D721Med (cell line): ENCODE data around the gene PRR22.

ENCODE experiments used
- DNase-seq: peaks from one replicate; pipeline ENCODE4 v3.0.0; 2011; ENCODE audit warnings: low spot score; ENCODE audit not compliant: insufficient read length
- FAIRE-seq: peaks from 2 replicates; lab custom pipeline; 2011; peaks lifted over from hg19 to GRCh38; lab: Jason Lieb, UNC
- TF ChIP-seq, protein P1 (sequence below): IDR thresholded peaks from 2 replicates; pipeline ENCODE4 v1.5.1; 2012; ENCODE audit warnings: mild to moderate bottlenecking, control low read depth; ENCODE audit not compliant: insufficient read depth; ENCODE audit errors: missing control alignments

PRR22 gene

DNA sequence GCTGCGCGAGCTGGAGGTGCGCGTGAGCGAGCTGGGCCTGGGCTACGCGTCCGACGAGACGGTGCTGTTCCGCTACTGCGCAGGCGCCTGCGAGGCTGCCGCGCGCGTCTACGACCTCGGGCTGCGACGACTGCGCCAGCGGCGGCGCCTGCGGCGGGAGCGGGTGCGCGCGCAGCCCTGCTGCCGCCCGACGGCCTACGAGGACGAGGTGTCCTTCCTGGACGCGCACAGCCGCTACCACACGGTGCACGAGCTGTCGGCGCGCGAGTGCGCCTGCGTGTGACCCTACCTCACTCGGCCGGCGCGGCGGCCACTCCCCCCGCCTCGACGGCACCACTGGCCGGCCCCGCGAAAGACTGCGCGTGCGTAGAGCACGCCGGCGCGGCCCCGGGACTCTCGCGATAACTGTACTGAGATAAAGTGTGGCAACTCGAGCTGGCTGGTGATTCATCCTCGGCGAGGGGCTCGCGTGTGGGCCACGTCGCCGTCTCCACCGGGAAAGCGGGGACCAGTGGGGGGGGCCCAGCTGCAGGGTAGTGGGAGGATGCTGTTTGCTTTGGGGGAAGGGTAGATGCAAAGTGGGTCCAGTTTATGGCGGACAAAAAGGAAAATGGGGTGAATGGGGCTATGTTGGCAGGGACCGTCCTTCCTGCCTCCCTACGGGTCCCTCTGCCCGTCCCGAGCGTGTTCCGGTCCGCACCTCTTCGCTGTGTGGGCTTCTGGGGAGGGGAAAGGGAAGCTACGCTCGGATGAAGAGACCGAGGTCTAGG, 43.5 kb upstream of the PRR22 start:
- FAIRE-seq (no peak), DNase-seq (peak; percentile 95)
- TF ChIP-seq, protein P1, sequence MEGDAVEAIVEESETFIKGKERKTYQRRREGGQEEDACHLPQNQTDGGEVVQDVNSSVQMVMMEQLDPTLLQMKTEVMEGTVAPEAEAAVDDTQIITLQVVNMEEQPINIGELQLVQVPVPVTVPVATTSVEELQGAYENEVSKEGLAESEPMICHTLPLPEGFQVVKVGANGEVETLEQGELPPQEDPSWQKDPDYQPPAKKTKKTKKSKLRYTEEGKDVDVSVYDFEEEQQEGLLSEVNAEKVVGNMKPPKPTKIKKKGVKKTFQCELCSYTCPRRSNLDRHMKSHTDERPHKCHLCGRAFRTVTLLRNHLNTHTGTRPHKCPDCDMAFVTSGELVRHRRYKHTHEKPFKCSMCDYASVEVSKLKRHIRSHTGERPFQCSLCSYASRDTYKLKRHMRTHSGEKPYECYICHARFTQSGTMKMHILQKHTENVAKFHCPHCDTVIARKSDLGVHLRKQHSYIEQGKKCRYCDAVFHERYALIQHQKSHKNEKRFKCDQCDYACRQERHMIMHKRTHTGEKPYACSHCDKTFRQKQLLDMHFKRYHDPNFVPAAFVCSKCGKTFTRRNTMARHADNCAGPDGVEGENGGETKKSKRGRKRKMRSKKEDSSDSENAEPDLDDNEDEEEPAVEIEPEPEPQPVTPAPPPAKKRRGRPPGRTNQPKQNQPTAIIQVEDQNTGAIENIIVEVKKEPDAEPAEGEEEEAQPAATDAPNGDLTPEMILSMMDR = no peak

DNA sequence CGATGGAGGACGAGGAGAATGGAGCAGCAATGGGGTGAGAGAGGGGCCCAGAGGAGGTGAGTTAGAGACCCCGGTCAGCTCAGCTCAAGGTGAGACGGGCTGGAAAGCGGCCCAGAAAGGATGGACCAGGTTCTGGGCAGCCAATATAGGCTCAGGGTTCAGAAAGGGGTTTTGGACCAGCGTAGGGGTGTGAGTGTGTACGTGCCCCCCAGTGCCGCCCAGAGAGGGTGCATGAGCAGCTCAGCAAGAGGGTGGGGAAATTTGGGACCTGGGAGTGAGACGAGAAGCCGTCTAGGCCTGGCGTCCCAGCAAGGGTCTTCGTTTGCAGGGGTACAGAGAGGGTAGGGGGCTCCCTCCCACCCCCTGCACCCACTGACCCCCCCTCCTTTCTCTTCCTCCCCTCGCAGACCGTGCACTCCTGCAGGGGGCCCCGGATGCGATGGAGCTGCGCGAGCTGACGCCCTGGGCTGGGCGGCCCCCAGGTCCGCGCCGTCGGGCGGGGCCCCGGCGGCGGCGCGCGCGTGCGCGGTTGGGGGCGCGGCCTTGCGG, 42.9 kb upstream of the PRR22 start:
- TF ChIP-seq, protein P1 = no peak
- FAIRE-seq = no peak
- no peak for DNase-seq

DNA sequence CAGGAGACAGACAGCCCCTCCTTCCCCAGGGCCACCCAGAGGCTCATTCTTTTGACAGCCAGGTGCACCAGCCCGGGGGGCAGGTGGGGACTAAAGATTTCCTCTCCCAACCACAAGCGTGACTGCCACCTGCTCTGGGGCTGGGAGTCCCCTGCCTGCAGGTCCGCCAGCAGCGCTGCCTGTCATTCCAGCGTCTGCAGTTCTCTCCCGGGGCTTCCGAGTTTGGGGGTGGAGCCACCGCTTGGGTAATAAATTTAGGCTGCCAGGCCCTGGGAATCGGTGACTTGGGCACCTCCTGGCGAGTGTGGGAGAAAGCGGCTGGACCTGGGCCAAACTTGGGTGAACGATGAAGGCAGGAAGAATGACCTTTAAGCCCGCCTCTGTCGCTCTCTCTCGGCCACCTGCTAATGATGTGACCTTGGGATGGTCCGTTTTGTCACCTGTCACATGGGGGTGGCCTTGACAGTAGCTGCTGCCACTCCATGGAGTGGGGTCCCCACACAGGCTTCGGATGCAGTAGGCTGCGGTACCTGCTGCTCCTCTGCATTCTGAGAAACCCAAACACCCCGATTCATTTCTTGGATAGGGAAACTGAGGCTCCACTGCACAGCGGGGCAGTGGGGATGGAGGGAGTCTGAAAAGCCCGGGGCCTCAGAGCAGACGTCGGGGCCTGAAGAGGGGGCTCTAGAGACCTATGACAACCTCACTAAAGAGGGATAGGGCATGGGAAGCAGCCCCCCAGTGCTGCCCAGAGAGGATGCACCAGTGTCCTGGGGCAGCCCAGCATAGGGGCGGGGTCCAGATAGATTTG, 42.2 kb upstream of the PRR22 start:
- TF ChIP-seq, protein P1 = no peak
- DNase-seq (no peak), FAIRE-seq (no peak)

DNA sequence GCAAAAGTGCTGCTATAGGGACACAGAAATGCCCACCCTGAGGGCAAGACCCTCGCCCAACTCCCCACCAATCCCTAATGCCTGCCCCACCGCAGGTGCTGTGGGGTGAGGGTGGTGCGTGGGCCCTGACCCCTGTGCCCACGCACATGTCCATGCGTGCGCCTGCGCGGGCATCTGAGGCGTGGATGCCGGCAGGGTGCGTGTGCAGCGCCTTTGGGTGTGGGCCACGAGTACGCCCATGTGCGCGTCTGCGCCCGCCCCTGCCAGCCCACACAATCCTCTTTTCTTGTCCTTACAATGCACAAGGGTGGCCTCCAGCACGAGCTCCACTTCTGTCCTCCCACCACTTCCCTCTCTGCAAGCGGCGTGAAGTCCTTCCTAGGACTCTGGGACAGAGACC, 40.6 kb upstream of the PRR22 start:
- FAIRE-seq = no peak
- TF ChIP-seq, protein P1 = no peak
- DNase-seq = no peak

DNA sequence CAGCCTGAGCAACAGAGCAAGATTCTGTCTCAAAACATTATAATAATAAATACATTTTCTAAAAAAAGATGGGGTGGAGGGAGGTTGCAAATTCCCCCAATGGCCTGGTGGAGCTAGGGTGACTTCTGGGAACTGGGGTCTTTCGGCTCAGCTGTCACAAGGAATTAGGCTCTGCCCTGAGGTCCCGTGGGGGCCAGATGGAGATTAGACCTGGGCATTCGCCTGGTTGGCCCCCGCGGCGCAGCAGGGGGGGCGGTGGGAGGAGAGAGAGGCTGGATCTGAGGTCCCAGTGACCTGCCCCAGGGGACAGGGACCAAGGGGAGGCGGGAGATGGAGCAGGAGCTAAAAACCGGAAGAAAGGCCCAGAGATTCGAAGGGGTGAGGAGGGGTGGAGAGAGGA, 40.2 kb upstream of the PRR22 start:
- FAIRE-seq (no peak), DNase-seq (no peak)
- TF ChIP-seq, protein P1 = no peak

DNA sequence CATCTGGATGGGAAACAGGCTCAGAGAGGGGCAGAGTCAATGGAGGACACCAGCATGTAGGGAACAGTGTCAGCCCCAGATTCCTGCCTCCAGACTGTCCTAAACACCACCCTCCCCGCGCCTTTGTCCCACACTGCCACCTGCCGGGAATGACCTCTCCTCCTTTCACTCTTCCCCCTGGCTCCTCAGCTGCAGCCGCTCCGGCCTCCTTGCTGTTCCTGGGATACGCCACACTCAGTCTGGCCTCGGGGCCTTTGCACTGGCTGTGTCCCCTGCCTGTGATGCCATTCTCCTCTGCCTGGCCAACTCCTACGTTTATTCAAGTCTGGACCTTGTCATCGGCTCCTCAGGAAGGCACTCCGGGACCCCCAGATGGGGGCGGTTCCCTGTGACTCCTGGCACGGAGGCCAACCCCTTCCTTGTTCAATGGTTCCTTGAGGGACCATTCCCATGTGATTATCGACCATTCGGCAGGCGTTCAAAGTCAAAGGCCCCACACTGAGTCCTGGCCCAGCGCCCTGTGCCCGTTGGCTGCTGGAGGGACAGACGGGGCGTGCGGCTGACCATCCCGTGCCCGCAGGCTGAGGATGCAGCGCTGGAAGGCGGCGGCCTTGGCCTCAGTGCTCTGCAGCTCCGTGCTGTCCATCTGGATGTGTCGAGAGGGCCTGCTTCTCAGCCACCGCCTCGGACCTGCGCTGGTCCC, 39.2 kb upstream of the PRR22 start:
- no peak for FAIRE-seq
- TF ChIP-seq, protein P1 = peak; percentile 61
- DNase-seq = no peak
